ENCODE measurements around the gene SPDYA.
"Not testable (repeated sequence)": the region's sequence is repeated elsewhere in the genome, so short reads cannot be mapped to it uniquely, and the experiment has no call there.

Gene SPDYA

DNA sequence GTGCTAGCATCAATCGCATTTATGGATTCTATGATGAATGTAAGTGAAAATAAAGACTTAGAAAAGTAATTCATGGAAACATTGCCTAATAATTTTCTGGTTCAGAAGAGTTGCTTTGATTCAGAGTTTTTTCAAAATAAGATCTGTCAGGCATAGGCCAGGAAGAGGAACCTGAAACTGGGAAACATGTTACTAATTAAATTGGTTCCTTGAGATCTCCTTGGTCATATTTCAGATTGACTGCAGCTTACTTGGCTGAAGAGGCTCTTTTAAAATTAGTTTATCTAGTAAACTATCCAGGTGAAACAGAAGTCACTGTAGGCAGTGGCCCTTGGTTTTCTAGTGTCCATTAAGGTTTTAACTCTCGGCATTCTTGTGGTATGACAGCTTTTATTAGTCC lies 31.6 kb upstream of the SPDYA start:
- Histone ChIP-seq H3K9ac (ENCODE audit: low read length) (no peak overlapping the region), H3K9me3 (ENCODE audit: control insufficient read depth, insufficient read depth, low read depth, low read length) (no peaks in the 10 kb centered on the region), H3K4me1 (ENCODE audit: control insufficient read depth, insufficient read depth, low read length) (no peaks in the 10 kb centered on the region), H3K4me3 (ENCODE audit: low read depth, low read length) (no peak overlapping the region), H3K27me3 (ENCODE audit: control insufficient read depth, insufficient read depth, low read length) (no peaks in the 10 kb centered on the region), H3K36me3 (ENCODE audit: control insufficient read depth, insufficient read depth, low read length) (peaks cover 72% of the 10 kb centered on the region), H3K27ac (ENCODE audit: low read depth, low read length) (0 out of 2 replicates have a peak overlapping the region, but pooled peaks have one; percentile 38)

GRCh38 chr2:28780496-28780895 lies 30.1 kb upstream of the SPDYA start:
- Histone ChIP-seq H3K4me1 (ENCODE audit: control insufficient read depth, insufficient read depth, low read length) (no peaks in the 10 kb centered on the region), H3K27me3 (ENCODE audit: control insufficient read depth, insufficient read depth, low read length) (no peaks in the 10 kb centered on the region), H3K27ac (ENCODE audit: low read depth, low read length) (no peak overlapping the region), H3K4me3 (ENCODE audit: low read depth, low read length) (no peak overlapping the region), H3K9ac (ENCODE audit: low read length) (no peak overlapping the region), H3K9me3 (ENCODE audit: control insufficient read depth, insufficient read depth, low read depth, low read length) (no peaks in the 10 kb centered on the region), H3K36me3 (ENCODE audit: control insufficient read depth, insufficient read depth, low read length) (peaks cover 86% of the 10 kb centered on the region)

DNA sequence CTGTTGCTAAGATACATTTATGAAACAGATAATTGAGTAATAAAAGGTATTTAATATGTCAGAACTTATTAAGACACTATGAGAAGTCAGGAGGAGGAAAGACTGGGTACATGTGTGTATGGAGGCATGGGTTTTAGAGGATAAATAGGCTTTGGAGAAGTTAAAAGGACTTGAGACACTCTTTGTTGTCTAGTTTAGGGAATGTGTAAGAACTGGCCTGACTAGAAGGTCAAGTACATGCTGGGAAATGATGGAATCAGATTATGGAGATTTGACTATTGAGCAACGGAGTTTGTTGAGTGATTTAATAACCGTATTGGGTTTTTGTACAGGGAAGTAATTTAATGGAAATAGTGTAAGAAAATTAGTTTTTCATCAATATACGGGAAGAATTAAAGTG lies 28.2 kb upstream of the SPDYA start:
- Histone ChIP-seq H3K27me3 (ENCODE audit: control insufficient read depth, insufficient read depth, low read length) (no peaks in the 10 kb centered on the region), H3K9ac (ENCODE audit: low read length) (no peak overlapping the region), H3K4me1 (ENCODE audit: control insufficient read depth, insufficient read depth, low read length) (no peaks in the 10 kb centered on the region), H3K36me3 (ENCODE audit: control insufficient read depth, insufficient read depth, low read length) (peaks cover 93% of the 10 kb centered on the region), H3K27ac (ENCODE audit: low read depth, low read length) (no peak overlapping the region), H3K9me3 (ENCODE audit: control insufficient read depth, insufficient read depth, low read depth, low read length) (no peaks in the 10 kb centered on the region), H3K4me3 (ENCODE audit: low read depth, low read length) (no peak overlapping the region)

GRCh38 chr2:28784570-28784969 lies 26.1 kb upstream of the SPDYA start:
- not testable (repeated sequence) for H3K27me3 ChIP-seq (ENCODE audit: control insufficient read depth, insufficient read depth, low read length); H3K4me3 ChIP-seq (ENCODE audit: low read depth, low read length); H3K9ac ChIP-seq (ENCODE audit: low read length); H3K9me3 ChIP-seq (ENCODE audit: control insufficient read depth, insufficient read depth, low read depth, low read length); H3K4me1 ChIP-seq (ENCODE audit: control insufficient read depth, insufficient read depth, low read length); H3K27ac ChIP-seq (ENCODE audit: low read depth, low read length)
- peaks cover 92% of the 10 kb centered on the region for H3K36me3 ChIP-seq (ENCODE audit: control insufficient read depth, insufficient read depth, low read length)

GRCh38 chr2:28796620-28797019 lies 14.0 kb upstream of the SPDYA start:
- no peak overlapping the region for H3K27ac ChIP-seq (ENCODE audit: low read depth, low read length)

GRCh38 chr2:28801726-28802125 lies 8.9 kb upstream of the SPDYA start:
- no peak overlapping the region for H3K27ac ChIP-seq (ENCODE audit: low read depth, low read length)
- peaks cover 64% of the 10 kb centered on the region for H3K36me3 ChIP-seq (ENCODE audit: control insufficient read depth, insufficient read depth, low read length)
- H3K4me1 ChIP-seq (ENCODE audit: control insufficient read depth, insufficient read depth, low read length): no peaks in the 10 kb centered on the region
- H3K27me3 ChIP-seq (ENCODE audit: control insufficient read depth, insufficient read depth, low read length): no peaks in the 10 kb centered on the region
- no peak overlapping the region for H3K9ac ChIP-seq (ENCODE audit: low read length)
- no peak overlapping the region for H3K4me3 ChIP-seq (ENCODE audit: low read depth, low read length)
- no peaks in the 10 kb centered on the region for H3K9me3 ChIP-seq (ENCODE audit: control insufficient read depth, insufficient read depth, low read depth, low read length)

More at GRCh38 chr2:28796620-28797019, 14.0 kb upstream of the SPDYA start:
- Histone ChIP-seq H3K36me3 (ENCODE audit: control insufficient read depth, insufficient read depth, low read length) (peaks cover 76% of the 10 kb centered on the region), H3K27me3 (ENCODE audit: control insufficient read depth, insufficient read depth, low read length) (no peaks in the 10 kb centered on the region), H3K9ac (ENCODE audit: low read length) (no peak overlapping the region), H3K9me3 (ENCODE audit: control insufficient read depth, insufficient read depth, low read depth, low read length) (no peaks in the 10 kb centered on the region), H3K4me3 (ENCODE audit: low read depth, low read length) (no peak overlapping the region), H3K4me1 (ENCODE audit: control insufficient read depth, insufficient read depth, low read length) (no peaks in the 10 kb centered on the region)

DNA sequence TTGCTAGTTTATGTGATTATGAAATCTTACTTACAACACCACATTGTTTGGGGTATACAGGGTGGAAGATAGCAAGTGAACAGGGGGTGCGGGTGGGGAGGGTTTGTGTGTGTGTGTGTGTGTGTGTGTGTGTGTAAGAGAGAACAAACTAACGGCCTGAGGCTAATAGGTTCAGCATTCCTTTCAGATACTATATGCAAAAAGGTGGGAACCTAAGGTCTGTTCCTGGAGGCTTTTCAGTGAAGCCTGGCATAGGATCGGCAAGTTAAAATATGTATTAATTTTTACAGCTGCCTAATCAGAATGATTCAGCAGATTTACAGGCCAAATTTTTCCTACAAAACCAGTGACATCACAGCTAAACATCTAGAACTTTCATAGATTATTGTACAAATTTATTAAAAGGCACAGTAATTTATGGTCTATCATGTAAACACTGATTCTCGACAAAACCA lies 7.6 kb upstream of the SPDYA start:
- H3K9me3 ChIP-seq (ENCODE audit: control insufficient read depth, insufficient read depth, low read depth, low read length): no peaks in the 10 kb centered on the region
- H3K4me1 ChIP-seq (ENCODE audit: control insufficient read depth, insufficient read depth, low read length): no peaks in the 10 kb centered on the region
- H3K27me3 ChIP-seq (ENCODE audit: control insufficient read depth, insufficient read depth, low read length): no peaks in the 10 kb centered on the region
- H3K27ac ChIP-seq (ENCODE audit: low read depth, low read length): no peak overlapping the region
- no peak overlapping the region for H3K4me3 ChIP-seq (ENCODE audit: low read depth, low read length)
- no peak overlapping the region for H3K9ac ChIP-seq (ENCODE audit: low read length)
- peaks cover 56% of the 10 kb centered on the region for H3K36me3 ChIP-seq (ENCODE audit: control insufficient read depth, insufficient read depth, low read length)

- Histone ChIP-seq H3K9me3 (ENCODE audit: control insufficient read depth, insufficient read depth, low read depth, low read length) (no peaks in the 10 kb centered on the region), H3K4me1 (ENCODE audit: control insufficient read depth, insufficient read depth, low read length) (no peaks in the 10 kb centered on the region; the same call in 1 of the 2 replicates), H3K36me3 (ENCODE audit: control insufficient read depth, insufficient read depth, low read length) (peaks cover 2% of the 10 kb centered on the region; the same call in 1 of the 2 replicates), H3K27me3 (ENCODE audit: control insufficient read depth, insufficient read depth, low read length) (peaks cover 21% of the 10 kb centered on the region), H3K4me3 (ENCODE audit: low read depth, low read length) (peak overlapping the region; percentile 55), H3K27ac (ENCODE audit: low read depth, low read length) (no peak overlapping the region), H3K9ac (ENCODE audit: low read length) (no peak overlapping the region)
Observed at GRCh38 chr2:28809927-28810326, 707 bp upstream of the SPDYA start.

GRCh38 chr2:28818053-28818452 lies 7.4 kb downstream of the SPDYA start:
- Histone ChIP-seq H3K27me3 (ENCODE audit: control insufficient read depth, insufficient read depth, low read length) (no peaks in the 10 kb centered on the region), H3K36me3 (ENCODE audit: control insufficient read depth, insufficient read depth, low read length) (no peaks in the 10 kb centered on the region), H3K9ac (ENCODE audit: low read length) (no peak overlapping the region), H3K27ac (ENCODE audit: low read depth, low read length) (no peak overlapping the region), H3K4me1 (ENCODE audit: control insufficient read depth, insufficient read depth, low read length) (no peaks in the 10 kb centered on the region; the same call in 1 of the 2 replicates), H3K9me3 (ENCODE audit: control insufficient read depth, insufficient read depth, low read depth, low read length) (no peaks in the 10 kb centered on the region), H3K4me3 (ENCODE audit: low read depth, low read length) (no peak overlapping the region)

GRCh38 chr2:28821295-28821958 lies 10.8 kb downstream of the SPDYA start:
- Histone ChIP-seq H3K9ac (ENCODE audit: low read length) (no peak overlapping the region), H3K27ac (ENCODE audit: low read depth, low read length) (no peak overlapping the region), H3K4me1 (ENCODE audit: control insufficient read depth, insufficient read depth, low read length) (no peaks in the 10 kb centered on the region), H3K4me3 (ENCODE audit: low read depth, low read length) (no peak overlapping the region), H3K27me3 (ENCODE audit: control insufficient read depth, insufficient read depth, low read length) (no peaks in the 10 kb centered on the region), H3K9me3 (ENCODE audit: control insufficient read depth, insufficient read depth, low read depth, low read length) (no peaks in the 10 kb centered on the region), H3K36me3 (ENCODE audit: control insufficient read depth, insufficient read depth, low read length) (no peaks in the 10 kb centered on the region)

DNA sequence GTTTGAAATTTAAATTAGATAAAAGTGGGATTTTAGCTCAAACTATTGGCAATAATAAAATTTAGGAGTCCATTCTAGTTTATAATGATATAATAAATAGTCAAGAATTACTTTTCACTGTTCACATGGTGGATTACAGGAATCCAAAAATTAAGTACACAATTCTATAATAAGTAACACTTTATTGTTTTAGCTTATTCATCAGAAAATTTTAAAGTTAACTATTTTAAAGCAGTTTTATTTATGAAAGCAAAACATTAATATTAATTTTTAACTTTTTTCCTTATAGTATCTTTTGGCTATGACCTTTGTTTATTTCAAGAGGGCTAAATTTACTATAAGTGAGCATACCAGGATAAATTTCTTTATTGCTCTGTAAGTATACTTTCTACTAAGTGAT lies 11.4 kb downstream of the SPDYA start:
- Histone ChIP-seq H3K27ac (ENCODE audit: low read depth, low read length) (no peak overlapping the region), H3K4me1 (ENCODE audit: control insufficient read depth, insufficient read depth, low read length) (no peaks in the 10 kb centered on the region), H3K27me3 (ENCODE audit: control insufficient read depth, insufficient read depth, low read length) (no peaks in the 10 kb centered on the region), H3K9me3 (ENCODE audit: control insufficient read depth, insufficient read depth, low read depth, low read length) (no peaks in the 10 kb centered on the region), H3K4me3 (ENCODE audit: low read depth, low read length) (no peak overlapping the region), H3K9ac (ENCODE audit: low read length) (no peak overlapping the region), H3K36me3 (ENCODE audit: control insufficient read depth, insufficient read depth, low read length) (no peaks in the 10 kb centered on the region)
